NOMO-1 treated with dmso at 0.1 percent for 144 hours (cell line): Measurements from ENCODE around the gene LAMC3.
A peak's percentile ranks its signal among the peaks of the same experiment; 100 is the strongest.

Experiments
- DNase-seq: peaks from one replicate; lab custom pipeline; 2025; ENCODE audit not compliant: unreplicated experiment; lab: John Stamatoyannopoulos, UW

Gene LAMC3

DNA sequence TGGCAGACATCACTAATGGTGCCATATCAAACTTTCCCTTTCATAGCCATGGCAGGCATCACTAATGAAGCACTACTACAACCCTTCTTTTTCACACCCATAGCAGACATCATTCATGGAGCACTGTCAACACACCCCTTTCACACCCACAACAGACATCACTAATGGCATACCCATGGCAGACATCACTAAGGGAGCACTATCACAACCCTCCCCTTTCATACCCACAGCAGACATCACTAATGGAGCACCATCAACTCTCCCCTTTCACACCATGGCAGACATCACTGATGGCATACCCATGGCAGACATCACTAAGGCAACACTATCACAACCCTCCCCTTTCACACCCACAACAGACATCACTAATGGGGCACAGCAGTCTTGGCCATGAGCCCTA is 33.7 kb downstream of the LAMC3 start:
- no peak for DNase-seq

DNA sequence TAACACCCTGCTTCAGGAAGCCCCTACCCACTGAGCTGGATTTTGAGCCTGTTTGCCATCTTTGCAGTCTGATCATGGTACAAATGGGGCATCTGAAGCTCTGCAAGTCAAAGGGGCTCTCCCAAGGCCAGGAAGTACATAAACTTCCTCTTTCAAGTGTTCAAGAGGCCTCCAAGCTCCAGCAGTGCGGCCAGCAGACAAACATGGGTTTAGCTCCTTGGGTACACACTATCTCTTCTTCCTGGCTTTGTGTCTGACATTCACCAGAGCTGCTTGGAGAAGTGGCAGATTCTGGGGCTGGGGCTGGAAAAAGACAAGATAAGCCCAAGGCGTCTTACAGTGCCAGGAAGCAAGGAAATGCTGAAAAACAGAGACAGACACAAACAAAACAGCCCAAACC is 34.1 kb downstream of the LAMC3 start:
- DNase-seq, result peak; percentile 12

GRCh38 chr9:131043646-131044045 is 34.7 kb downstream of the LAMC3 start:
- DNase-seq, result no peak

- no peak for DNase-seq
Measured at GRCh38 chr9:131045300-131046092, 36.5 kb downstream of the LAMC3 start.

GRCh38 chr9:131046093-131046380 is 37.1 kb downstream of the LAMC3 start:
- DNase-seq, result no peak

- DNase-seq, result peak; percentile 34
Measured at GRCh38 chr9:131046581-131047202, 37.7 kb downstream of the LAMC3 start.

GRCh38 chr9:131048332-131048731 is 39.4 kb downstream of the LAMC3 start:
- no peak for DNase-seq

DNA sequence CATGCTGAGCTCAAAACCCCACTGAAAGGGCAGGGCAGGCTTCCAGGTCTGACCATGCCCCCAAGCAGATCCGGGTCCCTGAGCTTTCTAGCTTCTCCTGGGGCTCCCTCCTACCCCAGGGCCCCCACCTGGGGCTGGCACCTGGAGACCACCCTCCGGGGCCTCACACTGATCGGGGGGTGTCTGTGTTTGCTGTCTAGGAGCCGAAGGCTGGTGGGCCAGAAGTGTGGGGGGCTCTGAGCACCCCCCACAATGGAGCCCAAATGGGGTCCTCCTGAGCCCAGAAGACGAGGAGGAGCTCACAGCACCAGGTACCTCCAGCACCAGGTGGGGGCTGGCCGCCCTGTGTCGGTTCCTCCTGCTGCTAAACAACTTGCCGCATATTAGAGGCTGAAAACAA is 39.8 kb downstream of the LAMC3 start:
- no peak for DNase-seq

- no peak for DNase-seq
Measured at GRCh38 chr9:131049829-131050715, 41.1 kb downstream of the LAMC3 start.

GRCh38 chr9:131050831-131051230 is 41.9 kb downstream of the LAMC3 start:
- no peak for DNase-seq

DNA sequence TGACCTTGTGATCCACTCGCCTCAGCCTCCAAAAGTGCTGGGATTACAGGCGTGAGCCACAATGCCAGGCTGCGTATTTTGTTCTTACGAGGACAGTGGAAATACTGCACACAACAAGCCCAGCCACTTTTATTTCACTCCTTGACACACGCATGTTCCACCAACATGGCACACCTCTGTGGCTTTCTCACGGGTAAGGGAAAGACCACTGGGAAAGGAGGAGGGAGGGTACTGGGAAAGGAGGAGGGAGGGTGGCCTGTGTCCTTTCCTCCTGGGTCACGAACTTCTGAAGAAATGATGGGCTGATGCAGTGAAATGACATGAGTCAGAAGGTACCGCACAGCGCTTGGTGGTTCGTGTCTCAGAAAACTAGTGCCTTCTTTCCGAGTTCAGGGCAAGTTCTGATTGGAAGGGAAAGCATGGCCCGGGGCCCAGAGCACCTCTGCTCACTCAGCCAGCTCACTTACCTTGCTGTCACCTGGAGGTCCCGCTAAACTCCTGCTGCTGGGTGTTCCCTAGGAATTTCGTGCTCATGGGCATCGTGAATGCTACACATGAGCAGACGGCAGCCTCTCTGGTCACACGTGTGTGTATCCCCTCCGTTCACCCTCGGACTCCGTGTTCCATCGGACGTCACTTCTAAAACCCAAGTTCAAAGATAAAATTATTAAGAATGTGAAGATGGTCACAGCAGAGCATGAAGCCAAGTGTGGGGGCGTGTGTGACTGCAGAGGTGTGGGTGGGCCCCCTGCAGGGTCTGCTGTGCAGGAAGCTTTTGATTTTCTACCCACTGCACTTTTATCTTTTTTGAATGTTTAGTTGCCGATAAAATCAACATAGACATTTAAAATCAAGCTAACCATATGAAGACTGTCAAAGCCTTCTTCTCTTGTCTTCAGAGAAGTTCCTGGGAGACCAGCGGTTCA is 42.9 kb downstream of the LAMC3 start:
- DNase-seq, result no peak

GRCh38 chr9:131053896-131054295 is 44.9 kb downstream of the LAMC3 start:
- no peak for DNase-seq

- DNase-seq, result no peak
Measured at GRCh38 chr9:131056781-131057506, 48.0 kb downstream of the LAMC3 start.

- DNase-seq, result no peak
Measured at GRCh38 chr9:131060900-131061630, 52.1 kb downstream of the LAMC3 start.

DNA sequence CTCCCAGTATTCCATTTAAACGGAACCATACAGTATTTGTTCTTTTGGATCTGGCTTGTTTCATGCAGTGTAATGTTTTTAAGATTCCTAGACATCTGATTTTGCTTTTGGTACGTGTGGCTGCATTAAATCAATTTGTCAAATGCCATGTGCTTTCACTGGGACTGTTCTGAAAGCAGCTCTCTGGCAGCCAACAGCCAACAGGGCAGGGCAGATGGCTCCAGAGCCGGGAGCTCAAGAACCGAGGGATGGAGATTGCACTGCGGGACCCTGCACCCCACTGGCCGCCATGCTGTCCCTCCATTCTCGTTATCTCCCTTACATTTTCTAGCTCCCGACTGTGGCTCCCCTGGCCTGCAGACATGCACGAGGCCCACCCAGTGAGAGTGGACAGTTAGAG is 54.0 kb downstream of the LAMC3 start:
- DNase-seq, result no peak

GRCh38 chr9:131065599-131065998 is 56.6 kb downstream of the LAMC3 start:
- DNase-seq, result no peak

DNA sequence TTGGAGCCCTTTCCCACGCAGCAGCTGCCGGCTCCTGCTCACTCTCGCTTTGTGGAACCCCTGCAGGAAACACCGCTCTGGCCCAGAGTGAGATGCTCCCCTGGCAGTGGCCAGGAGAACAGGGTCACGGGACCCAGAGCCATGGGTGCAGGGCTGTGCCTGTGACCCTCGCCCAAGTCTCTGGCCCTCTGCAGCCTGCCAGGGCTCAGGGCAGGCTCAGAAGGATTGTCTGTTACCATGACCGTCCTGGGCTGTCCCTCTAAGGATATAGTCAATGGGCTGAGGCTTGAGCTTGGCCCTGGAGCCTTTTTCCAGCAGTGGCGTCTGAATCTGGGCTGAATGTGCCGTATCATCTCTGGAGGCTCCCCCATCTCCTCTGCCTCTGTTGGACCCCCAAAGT is 58.7 kb downstream of the LAMC3 start:
- no peak for DNase-seq

GRCh38 chr9:131068076-131068816 is 59.3 kb downstream of the LAMC3 start:
- no peak for DNase-seq

- no peak for DNase-seq
Measured at GRCh38 chr9:131069699-131070098, 60.7 kb downstream of the LAMC3 start.
